ENCODE results near the gene MMP24OS. TPM values are rescaled to one million over a fixed set of nuclear protein-coding genes. Genes with fewer than 3 reads are reported as not detected.
A peak's percentile ranks its signal among the peaks of the same experiment; 100 is the strongest.

MMP24OS gene
- total and polyA plus RNA-seq, 2 of the 4 experiments (the other 2 are of a cell fraction): 5.9 to 64.9 TPM

DNA sequence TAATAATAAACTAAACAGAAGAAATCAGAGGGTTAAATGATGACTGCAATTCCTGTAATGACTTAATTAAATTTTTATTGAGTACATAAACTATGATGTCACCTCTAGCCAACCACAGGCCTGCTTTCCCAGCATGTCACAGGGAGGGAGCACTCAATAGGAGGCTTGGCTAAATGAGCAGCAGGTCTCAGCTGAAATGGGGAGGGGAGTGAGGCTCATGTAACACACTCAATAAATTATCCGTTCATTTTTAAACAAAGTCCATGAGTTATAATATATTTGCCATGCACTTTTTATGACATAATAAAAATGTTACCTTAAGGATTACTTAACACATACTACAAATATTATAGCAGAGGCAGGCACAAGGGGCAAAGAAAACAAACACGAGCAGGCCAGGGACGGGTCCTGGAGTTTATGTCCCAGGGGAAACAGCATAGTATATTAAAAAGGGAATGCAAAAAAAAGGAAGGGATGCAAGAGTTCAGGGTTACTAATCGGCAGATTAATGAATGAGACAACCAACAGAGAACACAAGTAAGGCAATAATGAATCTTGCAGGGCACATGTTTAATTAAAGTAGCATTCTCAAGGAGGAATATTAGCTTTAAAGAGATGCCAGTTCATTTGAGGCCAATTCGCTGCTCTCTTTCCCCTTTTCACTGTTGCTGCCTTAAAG, 41.4 kb upstream of the MMP24OS start:
- Histone ChIP-seq H3K9me1 (ENCODE audit: insufficient read depth, low read length) (peaks cover 42% of the 10 kb centered on the region), H2AFZ (replicated peaks; ENCODE audit: low read length, poor library complexity) (no peak overlapping the region), H4K8ac (ENCODE audit: low read depth in 2 of 2, low read length in 2 of 2) (peak overlapping the region; percentile 79 to 94), H2AK5ac (ENCODE audit: low read depth, low read length) (peak overlapping the region; percentile 72; the same call in 1 of the 2 replicates), H3K4me1 (ENCODE audit: control insufficient read depth, insufficient read depth, low read length) (peaks cover 41% of the 10 kb centered on the region), H3K36me3 (ENCODE audit: control insufficient read depth, insufficient read depth, low read length) (no peaks in the 10 kb centered on the region), H4K91ac (ENCODE audit: insufficient read depth, low read depth, low read length) (peak overlapping the region; percentile 97), H3K79me1 (ENCODE audit: low read depth in 1 of 2, low read length in 2 of 2) (peaks cover 0 to 48% of the 10 kb centered on the region in 2 experiments; a peak in 2 of 4 replicates), H3K23ac (ENCODE audit: low read depth, low read length) (peak overlapping the region; percentile 90), H3K14ac (replicated peaks; ENCODE audit: low read depth, low read length) (peak overlapping the region; percentile 88), H3K27me3 (ENCODE audit: control insufficient read depth, insufficient read depth, low read length) (no peaks in the 10 kb centered on the region), H3K9ac (ENCODE audit: low read depth, low read length) (peak overlapping the region; percentile 7; the same call in 1 of the 2 replicates), H3K56ac (ENCODE audit: extremely low read depth, insufficient read depth, low read length) (peak overlapping the region; percentile 93), H2BK15ac (ENCODE audit: low read depth, low read length) (peak overlapping the region; percentile 13; the same call in 2 of the 3 replicates), H2BK5ac (ENCODE audit: low read depth, low read length, poor library complexity, severe bottlenecking) (peak overlapping the region; percentile 97), H3K9me3 (ENCODE audit: control insufficient read depth, insufficient read depth, low read length) (no peaks in the 10 kb centered on the region), H4K5ac (ENCODE audit: low read depth, low read length) (peak overlapping the region; percentile 4; the same call in 1 of the 2 replicates), H3K18ac (ENCODE audit: low read depth, low read length) (peak overlapping the region; percentile 76), H3K27ac (ENCODE audit: insufficient read depth, low read length) (peak overlapping the region; percentile 64), H3K4me3 (ENCODE audit: insufficient read depth, low read depth, low read length) (no peak overlapping the region), H2BK20ac (ENCODE audit: low read depth, low read length) (peak overlapping the region; percentile 97), H2BK120ac (ENCODE audit: low read depth, low read length) (peak overlapping the region; percentile 97), H4K20me1 (ENCODE audit: insufficient read depth, low read length) (no peaks in the 10 kb centered on the region), H2AK9ac (replicated peaks; ENCODE audit: low read depth, low read length, poor library complexity) (peak overlapping the region; percentile 21), H3K4me2 (ENCODE audit: low read depth, low read length) (peak overlapping the region; percentile 41), H3K4ac (ENCODE audit: low read depth, low read length) (peak overlapping the region; percentile 96)
- in situ Hi-C loops (cut with MboI; ENCODE audit: low sequenced_read_pairs): no loop called here
- BruUV-seq (replicated peaks): no TSS peak
- no peak for TF ChIP-seq SMC3 (IDR thresholded peaks at IDR 0.05; ENCODE audit: low read depth, low read length)
- TF ChIP-seq MAZ (IDR thresholded peaks at IDR 0.05; ENCODE audit: borderline replicate concordance, low read depth, low read length): peak; percentile 31; the same call in 1 of the 2 replicates
- TF ChIP-seq NFE2L2 (IDR thresholded peaks at IDR 0.05; ENCODE audit: low read depth, low read length): 0 out of 2 replicates have a peak, but pooled peaks have one; percentile 3
- 0 out of 2 replicates have a peak, but pooled peaks have one; percentile 29 for TF ChIP-seq CEBPB (IDR thresholded peaks at IDR 0.05; ENCODE audit: low read depth, low read length)
- TF ChIP-seq MXI1 (IDR thresholded peaks at IDR 0.05; ENCODE audit: borderline replicate concordance, low read depth, low read length): no peak
- POLR2A ChIA-PET (ENCODE audit: unreplicated experiment): no interaction called here
- DNase-seq (peak; percentile 89), ATAC-seq (ENCODE audit: low read depth) (peak; percentile 67)
- intact Hi-C loops (cut with micrococcal nuclease): no loop called here
- CTCF ChIA-PET: interaction anchor here (1.9 kb wide), 1 partner anchor 12 kb away, joined by 6 read pairs; no protein-coding TSS in a partner anchor
- no CpG with 5 or more reads among the region's 5 CpGs for WGBS, 2 experiments (ENCODE audit: extremely low coverage in 2 of 2, insufficient read length in 1 of 2)
- dilution Hi-C loops (cut with HindIII; ENCODE audit: low sequenced_read_pairs, unreplicated experiment): no loop called here
